VCaP (cell line): Measurements from ENCODE around the gene EIF3K.

Source experiments
- H3K27ac ChIP-seq: fragments of 450-650 bp; 2 replicates; pipeline ENCODE4 v1.5.1; 2017
- TF ChIP-seq, protein P1 (sequence below): fragments of 450-650 bp; conservative IDR thresholded peaks from 2 replicates; pipeline ENCODE4 v1.5.1; 2017; ENCODE audit warnings: mild to moderate bottlenecking, moderate library complexity

EIF3K gene

DNA sequence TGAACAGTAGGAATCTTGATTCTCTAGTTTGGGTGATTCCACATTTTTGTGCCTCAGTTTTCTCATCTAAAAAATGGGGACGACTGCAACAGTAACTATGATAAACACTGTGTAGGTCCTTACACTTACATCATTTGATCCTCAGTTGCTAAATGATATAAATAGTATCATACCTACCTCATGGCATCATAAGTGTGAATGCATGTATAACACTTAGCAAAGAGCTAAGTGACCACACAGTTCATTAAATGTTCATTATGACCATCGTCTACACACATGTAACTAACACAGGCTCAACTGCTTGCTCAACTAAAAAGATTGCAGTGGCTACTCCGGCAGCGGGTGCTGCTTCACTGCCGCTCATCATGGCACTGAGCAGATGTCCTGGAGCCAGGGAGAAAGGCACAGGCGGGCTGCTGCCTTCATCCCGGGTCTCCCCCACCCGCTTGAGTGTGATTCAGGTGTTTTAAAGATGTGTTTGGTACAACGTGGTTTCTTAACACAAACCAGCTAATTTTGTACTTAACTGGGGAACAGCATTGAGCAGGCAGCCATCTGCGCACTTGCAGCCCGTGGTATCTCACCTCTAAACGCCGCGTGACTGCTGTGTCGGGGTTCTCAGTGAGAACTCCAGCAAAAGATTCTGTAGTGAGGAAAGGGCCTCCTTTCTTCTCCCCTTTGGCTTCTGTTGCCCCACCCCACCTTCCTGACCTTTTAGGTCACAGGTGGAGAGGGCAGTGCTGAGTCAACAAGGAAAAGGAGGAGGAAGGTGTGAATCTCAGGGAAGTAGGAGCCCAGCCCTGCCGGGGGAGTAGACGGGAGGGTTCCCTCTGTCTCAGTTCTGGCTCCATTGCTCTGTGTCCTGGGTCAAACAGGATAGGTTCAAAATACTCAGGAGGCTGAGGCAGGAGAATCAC lies 16.8 kb downstream of the EIF3K start:
- TF ChIP-seq, protein P1, sequence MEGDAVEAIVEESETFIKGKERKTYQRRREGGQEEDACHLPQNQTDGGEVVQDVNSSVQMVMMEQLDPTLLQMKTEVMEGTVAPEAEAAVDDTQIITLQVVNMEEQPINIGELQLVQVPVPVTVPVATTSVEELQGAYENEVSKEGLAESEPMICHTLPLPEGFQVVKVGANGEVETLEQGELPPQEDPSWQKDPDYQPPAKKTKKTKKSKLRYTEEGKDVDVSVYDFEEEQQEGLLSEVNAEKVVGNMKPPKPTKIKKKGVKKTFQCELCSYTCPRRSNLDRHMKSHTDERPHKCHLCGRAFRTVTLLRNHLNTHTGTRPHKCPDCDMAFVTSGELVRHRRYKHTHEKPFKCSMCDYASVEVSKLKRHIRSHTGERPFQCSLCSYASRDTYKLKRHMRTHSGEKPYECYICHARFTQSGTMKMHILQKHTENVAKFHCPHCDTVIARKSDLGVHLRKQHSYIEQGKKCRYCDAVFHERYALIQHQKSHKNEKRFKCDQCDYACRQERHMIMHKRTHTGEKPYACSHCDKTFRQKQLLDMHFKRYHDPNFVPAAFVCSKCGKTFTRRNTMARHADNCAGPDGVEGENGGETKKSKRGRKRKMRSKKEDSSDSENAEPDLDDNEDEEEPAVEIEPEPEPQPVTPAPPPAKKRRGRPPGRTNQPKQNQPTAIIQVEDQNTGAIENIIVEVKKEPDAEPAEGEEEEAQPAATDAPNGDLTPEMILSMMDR: no peak
- H3K27ac ChIP-seq: 0 out of 2 replicates have a peak overlapping the region, but pooled peaks have one; percentile 5

DNA sequence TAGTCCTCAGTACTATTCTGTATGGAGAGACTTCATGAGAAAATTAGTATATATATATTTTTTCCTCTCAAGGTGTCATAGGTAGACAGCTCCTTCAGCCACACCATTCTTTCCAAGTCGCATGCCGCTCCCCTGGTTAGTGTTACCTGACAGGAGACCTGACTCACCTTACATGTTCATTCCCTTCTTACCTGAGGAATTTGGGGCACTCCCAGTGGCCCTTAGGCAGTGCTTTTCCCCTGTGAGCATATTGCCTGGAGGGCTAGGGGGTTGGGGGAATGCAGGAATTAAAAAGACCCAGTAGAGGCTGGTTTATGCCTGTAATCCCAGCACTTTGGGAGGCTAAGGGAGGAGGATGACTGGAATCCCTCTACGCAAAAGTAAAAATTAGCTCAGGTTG lies 19.5 kb downstream of the EIF3K start:
- TF ChIP-seq, protein P1: no peak
- H3K27ac ChIP-seq: no peak overlapping the region

DNA sequence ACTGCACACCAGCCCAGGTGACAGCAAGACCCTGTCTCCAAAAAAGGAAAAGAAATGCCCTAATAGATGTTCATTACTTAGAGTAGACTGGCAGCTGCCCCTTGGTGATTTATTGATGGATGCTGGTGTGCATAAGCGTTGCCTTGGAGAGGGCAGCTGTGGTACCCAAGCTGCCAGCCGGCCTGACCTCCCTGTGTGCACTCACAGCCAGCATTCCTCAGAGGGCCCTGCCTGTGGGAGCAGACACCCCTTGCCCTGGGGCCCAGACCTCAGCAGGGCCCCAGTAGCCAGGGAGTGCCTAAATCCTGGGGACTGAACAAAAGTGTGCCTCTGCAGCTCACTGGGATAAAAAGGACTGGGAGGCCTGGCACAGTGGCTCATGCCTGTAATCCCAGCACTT lies 20.7 kb downstream of the EIF3K start:
- TF ChIP-seq, protein P1: no peak
- H3K27ac ChIP-seq: no peak overlapping the region

GRCh38 chr19:38640368-38640767 lies 21.4 kb downstream of the EIF3K start:
- TF ChIP-seq, protein P1: no peak
- no peak overlapping the region for H3K27ac ChIP-seq

- no peak overlapping the region for H3K27ac ChIP-seq
- TF ChIP-seq, protein P1: no peak
Observed at GRCh38 chr19:38642176-38642575, 23.2 kb downstream of the EIF3K start.

DNA sequence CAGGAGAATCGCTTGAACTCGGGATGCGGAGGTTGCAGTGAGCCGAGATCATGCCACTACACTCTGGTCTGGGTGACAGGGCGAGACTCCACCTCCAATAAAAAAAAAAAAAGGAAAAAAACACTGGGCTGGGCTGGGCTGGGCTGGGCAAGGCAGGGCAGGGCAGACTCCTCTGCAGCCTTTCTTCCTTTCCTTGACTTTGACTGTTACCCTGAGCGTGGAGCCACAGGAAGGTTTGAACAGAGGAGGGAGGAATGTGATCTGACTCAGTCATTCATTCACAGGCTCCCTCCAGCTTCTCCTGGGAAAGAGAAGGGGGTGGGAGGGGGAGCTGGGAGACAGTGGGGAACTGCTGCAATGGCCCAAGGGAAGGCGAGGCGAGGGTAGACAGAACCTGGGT lies 25.7 kb downstream of the EIF3K start:
- no peak overlapping the region for H3K27ac ChIP-seq
- TF ChIP-seq, protein P1: no peak

DNA sequence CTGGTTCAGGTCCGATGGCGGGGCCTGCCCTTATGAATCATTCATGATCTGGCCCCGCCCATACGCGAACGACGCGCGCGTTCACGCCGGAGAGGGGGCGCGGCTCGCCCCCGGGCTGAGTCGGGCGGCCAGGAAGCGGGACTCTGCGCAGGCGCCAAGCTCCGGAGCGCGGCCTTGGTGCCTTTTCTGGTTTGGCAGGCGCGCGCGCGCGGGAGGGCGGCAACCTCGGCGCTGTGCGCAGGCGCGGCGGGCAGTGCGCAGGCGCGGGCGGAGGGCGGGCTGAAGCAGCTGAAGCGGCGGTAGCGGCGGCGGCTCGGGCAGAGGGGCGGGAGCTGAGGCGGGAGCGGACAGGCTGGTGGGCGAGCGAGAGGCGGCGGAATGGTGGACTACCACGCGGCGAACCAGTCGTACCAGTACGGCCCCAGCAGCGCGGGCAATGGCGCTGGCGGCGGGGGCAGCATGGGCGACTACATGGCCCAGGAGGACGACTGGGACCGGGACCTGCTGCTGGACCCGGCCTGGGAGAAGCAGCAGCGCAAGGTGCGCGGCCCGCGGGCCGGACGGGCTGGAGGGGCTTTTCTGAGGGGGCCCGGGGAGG lies 28.5 kb downstream of the EIF3K start, which contains the start of gene ACTN4:
Gene ACTN4 (plus strand): TSS at position 282 of the 598 bp plus-strand sequence. CDS start 97 bp downstream, at position 379.
- H3K27ac ChIP-seq: peak within 1 kb of the TSS; percentile 92
- TF ChIP-seq, protein P1: no peak
